Activated T-cell treated with anti-CD3 and anti-CD28 coated beads, Interleukin-2, amount 50 U/mL, for 1 hour (primary cell): Measurements from ENCODE around the gene KCNJ5.

Experiments used
- DNase-seq: peaks from one replicate; pipeline ENCODE4 v3.0.0-alpha.2; 2020

The KCNJ5 gene

DNA sequence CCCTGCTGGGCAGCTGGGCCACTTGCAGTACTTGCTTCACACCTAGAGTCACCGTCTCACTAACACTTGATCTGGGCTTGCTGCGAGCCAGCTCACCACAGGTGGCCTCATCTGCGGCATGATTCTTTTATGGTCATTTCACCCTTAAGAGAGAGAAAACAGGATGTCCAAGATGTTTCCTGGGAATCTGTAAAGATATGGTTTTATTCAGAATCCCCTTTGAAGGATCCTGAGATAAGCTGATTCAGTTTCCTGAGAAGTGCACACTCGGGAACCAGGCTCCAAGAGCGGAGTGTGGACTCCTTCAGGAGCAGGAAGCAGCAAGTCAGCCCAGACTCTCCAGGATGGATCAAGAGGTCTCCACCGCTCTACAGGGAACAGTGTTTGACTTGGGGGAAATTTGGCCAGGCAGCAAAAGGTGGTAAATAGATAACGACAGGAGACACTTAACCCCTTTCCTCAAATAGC, 73.3 kb downstream of the KCNJ5 start:
- DNase-seq = no peak

DNA sequence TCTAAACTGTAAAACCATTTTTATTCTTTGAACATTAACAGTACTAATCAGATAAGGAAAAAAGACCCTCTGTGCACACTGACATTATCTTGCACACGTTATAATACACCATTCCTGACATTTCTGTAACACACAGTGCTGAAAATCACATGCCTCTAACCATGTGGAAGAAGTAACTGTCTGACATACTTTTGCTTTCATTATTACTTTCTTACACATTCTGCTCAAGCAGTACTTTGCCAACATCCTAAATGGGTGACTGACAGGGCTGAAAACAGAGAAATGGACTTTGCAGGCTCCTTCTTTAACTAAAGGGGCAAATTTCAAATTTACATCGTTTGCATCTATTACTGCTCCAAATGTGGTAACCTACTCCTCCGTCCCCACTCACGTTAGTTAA, 74.3 kb downstream of the KCNJ5 start:
- no peak for DNase-seq

GRCh38 chr11:128967578-128967977, 76.4 kb downstream of the KCNJ5 start:
- DNase-seq = no peak

DNA sequence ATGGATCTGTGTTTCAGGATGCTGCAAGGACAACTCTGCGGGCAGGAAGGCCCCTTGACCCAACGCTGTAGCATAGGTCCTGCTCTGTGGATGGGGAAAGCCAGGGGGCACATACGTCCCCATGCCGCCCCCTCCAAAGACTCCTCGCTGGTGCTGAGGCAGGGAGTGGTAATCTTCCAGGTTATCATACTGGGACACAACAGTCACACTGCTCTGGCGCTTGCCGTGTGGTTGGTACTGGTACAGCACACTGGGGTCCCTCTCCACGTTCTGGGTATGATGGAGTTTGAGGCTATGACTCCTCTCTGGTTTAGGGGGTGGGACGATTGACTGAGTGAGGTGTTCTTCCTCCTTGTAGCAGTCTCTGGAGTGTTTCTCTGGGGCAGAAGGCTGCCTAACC, 77.8 kb downstream of the KCNJ5 start:
- DNase-seq = no peak
